MM.1S (cell line): ENCODE results near the gene SELENOO.

Experiments
- EZH2 ChIP-seq: fragments of 300-600 bp; sonication (generic); optimal IDR thresholded peaks from 2 replicates; pipeline ENCODE3; 2017; ENCODE audit warnings: low read depth, mild to moderate bottlenecking, antibody characterized with exemption, low read length, mixed read lengths
- EZH2phosphoT487 ChIP-seq: fragments of 300-600 bp; sonication (generic); IDR thresholded peaks from 2 replicates; pipeline ENCODE4 v1.6.1; 2018; ENCODE audit warnings: antibody characterized with exemption, low read length
- TF ChIP-seq, protein P1 (sequence below): fragments of 300-600 bp; sonication (generic); IDR thresholded peaks from 2 replicates; pipeline ENCODE4 v1.5.1; 2016; ENCODE audit warnings: antibody characterized with exemption, low read length, mixed read lengths

DNA sequence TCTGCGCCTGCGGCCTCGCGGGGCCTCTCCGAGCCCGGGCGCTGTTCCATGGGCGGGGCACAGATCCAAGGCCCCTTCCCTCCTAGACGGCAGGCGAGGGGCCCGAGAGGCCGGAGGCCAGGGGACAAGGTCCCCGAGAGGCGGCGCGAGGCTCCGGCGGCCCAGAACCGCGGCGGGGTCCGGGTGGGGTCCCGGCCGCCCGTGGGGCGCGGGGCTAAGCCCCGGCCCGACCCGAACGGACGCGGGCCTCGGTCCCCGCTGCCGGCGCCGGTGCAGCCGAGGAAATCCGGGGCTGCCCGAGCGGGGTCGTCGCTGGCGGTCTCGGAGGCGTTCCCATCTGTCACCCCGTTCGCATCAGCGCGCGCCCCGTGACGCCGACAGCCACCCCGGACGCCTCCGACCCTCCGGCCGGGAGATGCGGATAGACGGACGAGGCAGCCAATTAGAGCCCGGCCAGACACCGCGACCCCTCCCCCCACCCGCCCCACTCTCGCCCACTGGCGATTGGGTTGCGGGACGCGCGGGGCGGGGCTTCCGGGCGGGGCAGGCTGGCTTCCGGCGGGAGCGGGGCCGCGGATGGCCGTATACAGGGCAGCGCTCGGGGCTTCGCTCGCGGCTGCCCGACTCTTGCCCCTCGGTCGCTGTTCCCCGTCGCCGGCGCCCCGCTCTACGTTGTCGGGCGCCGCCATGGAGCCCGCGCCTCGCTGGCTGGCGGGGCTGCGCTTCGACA lies at the start of gene SELENOO:
- TF ChIP-seq, protein P1, sequence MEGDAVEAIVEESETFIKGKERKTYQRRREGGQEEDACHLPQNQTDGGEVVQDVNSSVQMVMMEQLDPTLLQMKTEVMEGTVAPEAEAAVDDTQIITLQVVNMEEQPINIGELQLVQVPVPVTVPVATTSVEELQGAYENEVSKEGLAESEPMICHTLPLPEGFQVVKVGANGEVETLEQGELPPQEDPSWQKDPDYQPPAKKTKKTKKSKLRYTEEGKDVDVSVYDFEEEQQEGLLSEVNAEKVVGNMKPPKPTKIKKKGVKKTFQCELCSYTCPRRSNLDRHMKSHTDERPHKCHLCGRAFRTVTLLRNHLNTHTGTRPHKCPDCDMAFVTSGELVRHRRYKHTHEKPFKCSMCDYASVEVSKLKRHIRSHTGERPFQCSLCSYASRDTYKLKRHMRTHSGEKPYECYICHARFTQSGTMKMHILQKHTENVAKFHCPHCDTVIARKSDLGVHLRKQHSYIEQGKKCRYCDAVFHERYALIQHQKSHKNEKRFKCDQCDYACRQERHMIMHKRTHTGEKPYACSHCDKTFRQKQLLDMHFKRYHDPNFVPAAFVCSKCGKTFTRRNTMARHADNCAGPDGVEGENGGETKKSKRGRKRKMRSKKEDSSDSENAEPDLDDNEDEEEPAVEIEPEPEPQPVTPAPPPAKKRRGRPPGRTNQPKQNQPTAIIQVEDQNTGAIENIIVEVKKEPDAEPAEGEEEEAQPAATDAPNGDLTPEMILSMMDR, result no peak
- TF ChIP-seq EZH2, result no peak
- TF ChIP-seq EZH2phosphoT487, result no peak
